ENCODE data around the gene TNFRSF21.
"Not testable (repeated sequence)": the region's sequence is repeated elsewhere in the genome, so short reads cannot be mapped to it uniquely, and the experiment has no call there.

The TNFRSF21 gene

GRCh38 chr6:47229255-47229654, 80.5 kb downstream of the TNFRSF21 start:
- no peak for DNase-seq (ENCODE audit: low spot score)
- TF ChIP-seq, protein P1, sequence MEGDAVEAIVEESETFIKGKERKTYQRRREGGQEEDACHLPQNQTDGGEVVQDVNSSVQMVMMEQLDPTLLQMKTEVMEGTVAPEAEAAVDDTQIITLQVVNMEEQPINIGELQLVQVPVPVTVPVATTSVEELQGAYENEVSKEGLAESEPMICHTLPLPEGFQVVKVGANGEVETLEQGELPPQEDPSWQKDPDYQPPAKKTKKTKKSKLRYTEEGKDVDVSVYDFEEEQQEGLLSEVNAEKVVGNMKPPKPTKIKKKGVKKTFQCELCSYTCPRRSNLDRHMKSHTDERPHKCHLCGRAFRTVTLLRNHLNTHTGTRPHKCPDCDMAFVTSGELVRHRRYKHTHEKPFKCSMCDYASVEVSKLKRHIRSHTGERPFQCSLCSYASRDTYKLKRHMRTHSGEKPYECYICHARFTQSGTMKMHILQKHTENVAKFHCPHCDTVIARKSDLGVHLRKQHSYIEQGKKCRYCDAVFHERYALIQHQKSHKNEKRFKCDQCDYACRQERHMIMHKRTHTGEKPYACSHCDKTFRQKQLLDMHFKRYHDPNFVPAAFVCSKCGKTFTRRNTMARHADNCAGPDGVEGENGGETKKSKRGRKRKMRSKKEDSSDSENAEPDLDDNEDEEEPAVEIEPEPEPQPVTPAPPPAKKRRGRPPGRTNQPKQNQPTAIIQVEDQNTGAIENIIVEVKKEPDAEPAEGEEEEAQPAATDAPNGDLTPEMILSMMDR (IDR thresholded peaks at IDR 0.05; ENCODE audit: borderline replicate concordance, control extremely low read depth, extremely low read depth, insufficient read depth, missing control alignments): no peak
- in situ Hi-C loops (cut with MboI; ENCODE audit: low sequenced_read_pairs, unreplicated experiment): no loop called here

GRCh38 chr6:47228093-47228492, 81.6 kb downstream of the TNFRSF21 start:
- in situ Hi-C loops (cut with MboI; ENCODE audit: low sequenced_read_pairs, unreplicated experiment); DNase-seq (ENCODE audit: low spot score): not testable (repeated sequence)

- in situ Hi-C loops (cut with MboI; ENCODE audit: low sequenced_read_pairs, unreplicated experiment); DNase-seq (ENCODE audit: low spot score): not testable (repeated sequence)
Measured at GRCh38 chr6:47223251-47223650, 86.5 kb downstream of the TNFRSF21 start.

DNA sequence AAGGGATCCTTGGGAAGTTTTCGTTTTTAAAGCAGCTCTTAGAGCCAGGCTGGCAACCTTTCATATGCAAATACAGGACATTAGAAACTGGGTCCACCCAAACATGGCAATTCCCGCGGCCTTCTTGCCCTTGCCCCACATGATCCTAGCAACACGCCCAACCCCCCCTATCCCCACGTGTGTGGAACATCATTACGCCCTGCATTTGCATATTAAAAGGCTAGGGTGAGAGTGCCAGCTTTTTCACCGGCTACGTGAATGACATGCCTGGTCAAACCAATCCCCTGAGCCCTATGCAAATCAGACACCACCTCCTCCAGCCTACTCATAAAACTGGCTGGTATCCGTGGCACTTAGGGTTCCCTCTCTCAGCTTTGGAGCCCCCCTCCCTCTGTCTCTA, 88.1 kb downstream of the TNFRSF21 start:
- TF ChIP-seq, protein P1 (IDR thresholded peaks at IDR 0.05; ENCODE audit: borderline replicate concordance, control extremely low read depth, extremely low read depth, insufficient read depth, missing control alignments): no peak
- in situ Hi-C loops (cut with MboI; ENCODE audit: low sequenced_read_pairs, unreplicated experiment): no loop called here
- DNase-seq (ENCODE audit: low spot score): no peak

DNA sequence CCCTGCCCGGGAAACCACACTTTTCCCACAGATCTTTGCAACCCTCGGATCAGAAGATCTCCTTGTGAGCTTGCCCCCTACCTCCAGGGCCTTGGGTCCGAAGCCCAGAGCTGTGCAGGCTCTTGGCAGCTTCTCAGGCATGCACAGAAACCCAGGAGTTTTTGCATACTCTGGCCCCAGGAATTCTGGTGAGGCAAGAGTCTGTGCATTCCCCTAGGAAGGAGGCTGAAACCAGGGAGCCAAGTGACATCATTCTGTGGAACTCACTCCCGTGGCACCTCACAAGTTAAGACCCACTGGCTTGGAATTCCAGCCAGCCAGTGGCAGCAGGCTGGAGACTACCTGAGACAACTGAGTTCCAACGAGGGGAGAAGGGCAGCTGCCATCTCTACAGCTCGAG, 100.1 kb downstream of the TNFRSF21 start:
- in situ Hi-C loops (cut with MboI; ENCODE audit: low sequenced_read_pairs, unreplicated experiment): no loop called here
- TF ChIP-seq, protein P1 (IDR thresholded peaks at IDR 0.05; ENCODE audit: borderline replicate concordance, control extremely low read depth, extremely low read depth, insufficient read depth, missing control alignments): no peak
- DNase-seq (ENCODE audit: low spot score): no peak

DNA sequence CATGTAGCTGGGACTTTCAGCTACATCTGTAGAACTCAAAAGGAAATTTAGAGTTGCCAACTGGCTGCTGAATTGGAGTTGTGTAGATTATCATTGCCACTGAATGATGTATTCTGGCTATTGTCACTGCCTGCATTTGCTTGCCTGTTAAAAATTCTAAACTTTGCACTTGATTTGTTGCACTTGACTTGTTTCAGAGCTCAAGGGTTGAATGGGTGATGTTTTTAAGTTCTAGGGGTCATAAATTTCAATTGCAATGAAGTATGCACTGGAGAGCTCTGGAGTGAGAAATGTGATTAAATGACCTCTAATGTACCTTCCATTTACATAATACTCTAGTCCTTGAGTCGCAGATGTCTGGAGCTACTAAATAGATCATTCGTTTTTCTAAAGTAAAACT, 102.4 kb downstream of the TNFRSF21 start:
- TF ChIP-seq, protein P1 (IDR thresholded peaks at IDR 0.05; ENCODE audit: borderline replicate concordance, control extremely low read depth, extremely low read depth, insufficient read depth, missing control alignments): no peak
- DNase-seq (ENCODE audit: low spot score): no peak
- in situ Hi-C loops (cut with MboI; ENCODE audit: low sequenced_read_pairs, unreplicated experiment): no loop called here

- no peak for DNase-seq (ENCODE audit: low spot score)
- TF ChIP-seq, protein P1 (IDR thresholded peaks at IDR 0.05; ENCODE audit: borderline replicate concordance, control extremely low read depth, extremely low read depth, insufficient read depth, missing control alignments): no peak
- in situ Hi-C loops (cut with MboI; ENCODE audit: low sequenced_read_pairs, unreplicated experiment): no loop called here
Measured at GRCh38 chr6:47206626-47207025, 103.1 kb downstream of the TNFRSF21 start.

DNA sequence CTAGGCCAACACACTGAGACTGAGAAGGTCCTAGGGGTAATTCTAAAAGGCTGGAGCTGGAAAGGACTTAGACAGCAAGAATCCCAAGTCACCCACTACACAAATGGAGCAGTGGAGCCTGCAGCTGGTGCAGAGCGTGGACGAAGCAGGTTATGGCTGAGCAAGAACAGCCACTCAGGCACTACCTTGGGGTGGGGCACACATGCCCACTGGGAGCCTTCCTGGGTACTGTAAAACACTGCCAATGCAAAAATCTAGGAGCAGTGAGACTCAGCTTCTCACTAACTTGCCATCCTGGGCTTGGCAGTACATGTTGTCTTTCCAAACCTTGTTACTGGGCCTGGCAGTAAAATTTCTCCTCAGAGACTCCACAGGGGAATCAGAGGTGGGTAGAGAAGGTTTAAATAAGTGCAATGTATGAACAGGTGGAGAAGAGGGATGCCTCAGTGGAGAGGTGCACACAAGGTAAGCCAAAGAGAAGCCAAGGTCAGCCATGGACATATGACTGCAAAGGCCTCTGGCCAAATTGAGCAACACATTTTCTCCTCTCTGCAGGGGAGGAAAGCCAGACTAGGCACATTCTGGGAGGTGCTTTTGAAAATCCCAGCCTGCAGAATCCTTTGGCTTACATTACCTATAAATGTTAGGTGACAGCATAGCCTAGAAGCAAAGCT, 105.6 kb downstream of the TNFRSF21 start:
- TF ChIP-seq, protein P1 (IDR thresholded peaks at IDR 0.05; ENCODE audit: borderline replicate concordance, control extremely low read depth, extremely low read depth, insufficient read depth, missing control alignments): no peak
- DNase-seq (ENCODE audit: low spot score): no peak
- in situ Hi-C loops (cut with MboI; ENCODE audit: low sequenced_read_pairs, unreplicated experiment): no loop called here

All from GM13976 (cell line).